ENCODE measurements around the gene N4BP3. TPM values are rescaled to one million over a fixed set of nuclear protein-coding genes. Genes with fewer than 3 reads are reported as not detected.

The N4BP3 gene
- total and polyA plus RNA-seq, 2 of the 4 experiments (the other 2 are of a cell fraction), result 0.14 to 0.18 TPM

GRCh38 chr5:178150977-178151734, 37.8 kb downstream of the N4BP3 start:
- Histone ChIP-seq H3K4me2 (ENCODE audit: low read depth, low read length) (no peak overlapping the region), H4K91ac (ENCODE audit: insufficient read depth, low read depth, low read length) (no peak overlapping the region), H3K9ac (ENCODE audit: low read depth, low read length) (no peak overlapping the region), H2BK20ac (ENCODE audit: low read depth, low read length) (no peak overlapping the region), H3K9me3 (ENCODE audit: control insufficient read depth, insufficient read depth, low read length) (no peaks in the 10 kb centered on the region), H3K9me1 (ENCODE audit: insufficient read depth, low read length) (peaks cover 7% of the 10 kb centered on the region; the same call in 1 of the 2 replicates), H3K18ac (ENCODE audit: low read depth, low read length) (no peak overlapping the region), H2BK5ac (ENCODE audit: low read depth, low read length, poor library complexity, severe bottlenecking) (no peak overlapping the region), H4K20me1 (ENCODE audit: insufficient read depth, low read length) (peaks cover 4% of the 10 kb centered on the region; the same call in 1 of the 2 replicates), H3K79me1 (ENCODE audit: low read depth in 1 of 2, low read length in 2 of 2) (peaks cover 17 to 28% of the 10 kb centered on the region in 2 experiments), H2AK9ac (replicated peaks; ENCODE audit: low read depth, low read length, poor library complexity) (peak overlapping the region; percentile 70), H2BK15ac (ENCODE audit: low read depth, low read length) (no peak overlapping the region), H2BK120ac (ENCODE audit: low read depth, low read length) (no peak overlapping the region), H3K4me3 (ENCODE audit: insufficient read depth, low read depth, low read length) (no peak overlapping the region), H3K27ac (ENCODE audit: insufficient read depth, low read length) (no peak overlapping the region), H3K27me3 (ENCODE audit: control insufficient read depth, insufficient read depth, low read length) (no peaks in the 10 kb centered on the region), H3K4me1 (ENCODE audit: control insufficient read depth, insufficient read depth, low read length) (peaks cover 7% of the 10 kb centered on the region), H3K36me3 (ENCODE audit: control insufficient read depth, insufficient read depth, low read length) (peaks cover 43% of the 10 kb centered on the region), H3K4ac (ENCODE audit: low read depth, low read length) (no peak overlapping the region), H3K23ac (ENCODE audit: low read depth, low read length) (no peak overlapping the region), H2AFZ (replicated peaks; ENCODE audit: low read length, poor library complexity) (no peak overlapping the region), H3K14ac (replicated peaks; ENCODE audit: low read depth, low read length) (no peak overlapping the region), H3K56ac (ENCODE audit: extremely low read depth, insufficient read depth, low read length) (no peak overlapping the region), H4K8ac (ENCODE audit: low read depth in 2 of 2, low read length in 2 of 2) (no peak overlapping the region), H2AK5ac (ENCODE audit: low read depth, low read length) (no peak overlapping the region), H4K5ac (ENCODE audit: low read depth, low read length) (no peak overlapping the region)
- no peak for TF ChIP-seq ELK1 (IDR thresholded peaks at IDR 0.05; ENCODE audit: borderline replicate concordance, low read depth, low read length)
- TF ChIP-seq SMC3 (IDR thresholded peaks at IDR 0.05; ENCODE audit: low read depth, low read length), result no peak
- no peak for TF ChIP-seq MXI1 (IDR thresholded peaks at IDR 0.05; ENCODE audit: borderline replicate concordance, low read depth, low read length)
- TF ChIP-seq MAFK (IDR thresholded peaks at IDR 0.05; ENCODE audit: low read depth, low read length), result no peak
- no peak for TF ChIP-seq BHLHE40 (IDR thresholded peaks at IDR 0.05; ENCODE audit: low read depth, low read length)
- no peak for TF ChIP-seq MAZ (IDR thresholded peaks at IDR 0.05; ENCODE audit: borderline replicate concordance, low read depth, low read length)
- no peak for TF ChIP-seq RCOR1 (IDR thresholded peaks at IDR 0.05; ENCODE audit: insufficient replicate concordance, low read length)
- TF ChIP-seq FOS (IDR thresholded peaks at IDR 0.05; ENCODE audit: low read depth, low read length), result no peak
- TF ChIP-seq USF2 (IDR thresholded peaks at IDR 0.05; ENCODE audit: low read depth, low read length), result no peak
- TF ChIP-seq RFX5 (IDR thresholded peaks at IDR 0.05; ENCODE audit: low read depth, low read length), result no peak
- TF ChIP-seq CHD1 (IDR thresholded peaks at IDR 0.05; ENCODE audit: low read depth, low read length), result no peak
- TF ChIP-seq CTCF (conservative IDR thresholded peaks at IDR 0.05; ENCODE audit: low read depth, low read length), result no peak
- TF ChIP-seq NFE2L2 (IDR thresholded peaks at IDR 0.05; ENCODE audit: low read depth, low read length), result no peak
- WGBS, 2 experiments (ENCODE audit: extremely low coverage in 2 of 2, insufficient read length in 1 of 2), result 88% methylated on average over 11 of the region's 11 CpGs; no CpG with 5 or more reads in 1 of the 2 experiments
- in situ Hi-C loops (cut with MboI; ENCODE audit: low sequenced_read_pairs) (loop anchor here (10.0 to 25.0 kb wide), 2 partner anchors 214 to 546 kb away; partner anchors contain the start of gene B4GALT7), intact Hi-C loops (cut with micrococcal nuclease) (no loop called here), dilution Hi-C loops (cut with HindIII; ENCODE audit: low sequenced_read_pairs, unreplicated experiment) (no loop called here)
- DNase-seq, result no peak
- no TSS peak for BruUV-seq (replicated peaks)
- no peak for ATAC-seq (ENCODE audit: low read depth)
- ChIA-PET CTCF (no interaction called here), POLR2A (ENCODE audit: unreplicated experiment) (no interaction called here)

All from IMR-90 (cell line).